ENCODE results near the gene MEIS1.

Gene MEIS1

GRCh38 chr2:66535574-66536289 is 100.8 kb downstream of the MEIS1 start:
- no peak for DNase-seq (ENCODE audit: low read depth)

DNA sequence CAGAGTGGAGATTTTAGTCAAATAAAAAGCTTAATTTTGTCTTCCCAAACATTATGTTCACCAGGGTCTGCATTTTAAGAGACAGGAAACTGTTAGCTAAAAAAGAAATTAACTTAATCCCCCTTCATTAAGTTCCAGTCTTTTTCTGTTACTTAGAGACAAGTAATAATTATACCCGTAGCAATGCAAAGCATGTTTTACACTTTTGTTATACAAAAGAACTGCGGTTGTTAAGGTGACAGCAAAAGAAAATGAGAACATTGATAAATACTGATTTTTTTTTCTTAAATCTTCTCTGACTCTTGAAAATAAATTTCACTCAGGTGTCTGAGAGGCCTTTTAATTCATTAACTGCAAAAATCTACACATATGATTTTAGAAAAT is 101.4 kb downstream of the MEIS1 start:
- no peak for DNase-seq (ENCODE audit: low read depth)

- DNase-seq (ENCODE audit: low read depth), result no peak
These were observed 102.1 kb downstream of the MEIS1 start for GRCh38 chr2:66536997-66537396.

DNA sequence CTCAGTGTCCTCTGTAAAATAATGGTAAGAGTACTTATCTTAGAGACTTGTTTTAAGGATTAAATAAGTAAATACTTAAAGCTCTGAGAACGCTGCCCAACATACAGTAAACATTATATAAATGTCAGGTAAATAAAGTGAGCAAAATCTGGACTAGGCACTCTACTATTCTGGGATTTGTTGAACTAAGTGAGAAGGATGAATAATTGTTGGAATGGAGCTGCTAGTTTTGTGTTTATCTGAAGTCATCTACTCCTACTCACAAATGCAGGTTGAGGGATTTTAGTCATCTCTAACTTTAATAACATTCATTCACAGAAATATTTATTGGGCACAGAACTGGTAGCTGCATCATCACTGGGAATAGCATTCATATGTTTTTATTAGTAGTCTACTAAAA is 103.4 kb downstream of the MEIS1 start:
- DNase-seq (ENCODE audit: low read depth), result no peak

DNA sequence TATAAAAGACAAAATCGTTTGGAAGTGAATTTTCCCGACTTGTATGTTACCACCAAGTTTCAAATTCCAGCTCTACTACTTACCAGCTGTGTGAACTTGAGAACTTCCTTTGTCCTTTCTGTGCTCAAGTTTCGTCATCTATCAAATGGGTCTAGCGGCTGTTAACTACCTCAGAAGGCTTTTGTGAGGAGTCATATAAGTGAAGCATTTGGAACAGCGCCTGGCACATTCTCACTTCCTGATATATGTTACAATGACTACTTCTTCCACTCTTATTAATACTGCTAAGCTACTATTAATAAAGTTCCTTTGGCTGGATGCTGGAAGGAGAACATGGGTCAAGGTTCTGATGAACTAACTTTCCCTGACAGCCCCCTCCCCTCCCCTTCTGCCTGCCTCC is 104.5 kb downstream of the MEIS1 start:
- DNase-seq (ENCODE audit: low read depth), result no peak

- no peak for DNase-seq (ENCODE audit: low read depth)
These were observed 106.7 kb downstream of the MEIS1 start for GRCh38 chr2:66541646-66542045.

- DNase-seq (ENCODE audit: low read depth), result no peak
These were observed 108.4 kb downstream of the MEIS1 start for GRCh38 chr2:66543257-66543767.

DNA sequence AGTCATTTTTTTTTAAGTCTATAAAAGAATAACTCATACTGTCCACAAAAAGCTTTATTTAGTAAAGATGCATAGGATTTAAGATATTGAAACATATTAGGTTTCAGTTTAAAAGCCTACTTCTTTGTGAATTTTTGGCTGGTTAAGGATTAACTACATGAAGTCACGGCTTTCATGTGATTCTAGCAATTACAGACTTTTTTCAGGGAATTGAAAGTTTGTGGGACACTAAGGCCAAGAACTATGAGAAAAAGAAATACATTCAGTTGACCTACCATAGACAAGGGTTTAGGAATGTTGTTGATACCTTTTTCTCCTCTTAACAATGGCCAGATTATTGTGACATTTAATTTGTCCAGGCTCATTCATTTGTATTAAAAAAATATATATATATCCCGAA is 109.3 kb downstream of the MEIS1 start:
- DNase-seq (ENCODE audit: low read depth), result no peak

GRCh38 chr2:66545258-66545657 is 110.3 kb downstream of the MEIS1 start:
- no peak for DNase-seq (ENCODE audit: low read depth)

DNA sequence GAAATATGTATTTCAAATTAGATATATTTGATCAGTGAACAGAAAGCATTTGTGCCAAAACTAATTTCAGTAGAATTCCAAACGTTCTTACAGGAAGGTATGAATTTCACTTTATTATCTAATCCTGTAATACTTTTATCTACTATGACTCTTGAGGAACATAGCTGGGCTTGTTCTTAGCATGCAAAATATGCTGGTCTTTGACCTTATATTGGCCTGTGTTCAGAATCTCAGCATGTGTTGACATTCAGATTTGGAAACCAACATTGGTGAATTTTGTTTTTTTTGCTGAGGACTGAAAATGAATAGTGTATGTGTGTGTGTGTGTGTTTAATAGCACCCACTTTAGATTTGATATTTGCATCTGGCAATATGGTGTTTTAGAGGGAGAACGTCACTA is 112.2 kb downstream of the MEIS1 start:
- no peak for DNase-seq (ENCODE audit: low read depth)

- DNase-seq (ENCODE audit: low read depth), result no peak
These were observed 113.0 kb downstream of the MEIS1 start for GRCh38 chr2:66547887-66548286.

GRCh38 chr2:66548422-66548821 is 113.5 kb downstream of the MEIS1 start:
- no peak for DNase-seq (ENCODE audit: low read depth)

DNA sequence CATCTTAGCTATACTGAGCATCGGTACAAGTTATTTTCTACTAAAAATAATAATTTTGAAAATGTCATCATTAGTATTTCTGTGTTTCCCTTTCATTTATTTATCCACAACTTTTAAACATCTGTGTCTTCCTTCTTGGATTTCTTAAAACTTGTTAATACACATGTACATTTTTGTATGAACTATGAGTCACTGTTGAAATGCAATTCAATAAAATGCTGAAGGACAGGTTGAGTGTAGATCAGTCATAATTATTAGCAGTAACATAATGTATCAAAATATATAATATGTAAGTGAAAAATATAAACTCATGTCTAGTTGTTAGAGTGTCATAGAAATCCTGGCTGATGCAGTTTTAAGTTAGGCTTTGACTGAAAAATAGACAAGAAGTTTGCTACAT is 115.9 kb downstream of the MEIS1 start:
- DNase-seq (ENCODE audit: low read depth), result no peak

GRCh38 chr2:66553370-66553769 is 118.4 kb downstream of the MEIS1 start:
- no peak for DNase-seq (ENCODE audit: low read depth)

DNA sequence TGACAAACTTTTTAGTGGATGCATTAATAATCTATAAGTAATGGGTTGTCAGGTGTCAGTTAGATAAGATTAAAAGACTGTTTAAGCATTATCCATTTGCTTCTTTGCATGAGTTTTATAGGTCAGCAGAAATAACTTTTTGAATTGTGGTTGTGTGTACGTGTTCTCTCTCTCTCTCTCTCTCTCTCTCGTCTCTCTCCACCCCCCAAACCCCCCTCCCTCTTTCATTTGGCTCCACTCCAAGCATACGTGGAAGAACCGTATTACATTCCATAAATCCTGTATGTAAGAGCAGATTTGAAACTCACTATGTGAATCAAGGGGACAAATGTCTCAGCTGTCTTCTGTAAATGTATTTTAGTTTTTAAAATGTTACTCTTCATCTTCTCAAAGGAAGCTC is 120.2 kb downstream of the MEIS1 start:
- DNase-seq (ENCODE audit: low read depth), result no peak

- DNase-seq (ENCODE audit: low read depth), result no peak
These were observed 120.8 kb downstream of the MEIS1 start for GRCh38 chr2:66555501-66556324.

- no peak for DNase-seq (ENCODE audit: low read depth)
These were observed 124.7 kb downstream of the MEIS1 start for GRCh38 chr2:66559672-66560071.

DNA sequence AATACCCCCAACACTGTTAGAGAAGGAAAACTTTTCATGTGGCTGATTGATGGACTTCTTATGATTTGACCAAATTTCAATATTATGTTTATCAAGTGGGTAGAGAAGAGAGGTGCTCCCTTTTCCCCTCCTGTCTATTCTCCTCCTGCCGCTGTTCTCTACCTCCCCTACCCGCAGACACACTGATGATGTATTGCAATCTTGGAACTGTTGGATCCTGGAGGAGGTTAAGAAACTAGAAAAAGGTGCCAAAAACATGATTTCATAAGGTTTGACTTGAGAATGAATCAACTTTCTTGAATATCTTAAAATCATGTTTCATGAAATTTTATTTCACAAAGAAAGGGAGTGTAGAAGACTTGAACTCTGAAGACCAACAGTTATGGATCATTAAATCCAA is 125.8 kb downstream of the MEIS1 start:
- no peak for DNase-seq (ENCODE audit: low read depth)

GRCh38 chr2:66561645-66562303 is 126.8 kb downstream of the MEIS1 start:
- DNase-seq (ENCODE audit: low read depth), result no peak

GRCh38 chr2:66562304-66562685 is 127.4 kb downstream of the MEIS1 start:
- DNase-seq (ENCODE audit: low read depth), result no peak

DNA sequence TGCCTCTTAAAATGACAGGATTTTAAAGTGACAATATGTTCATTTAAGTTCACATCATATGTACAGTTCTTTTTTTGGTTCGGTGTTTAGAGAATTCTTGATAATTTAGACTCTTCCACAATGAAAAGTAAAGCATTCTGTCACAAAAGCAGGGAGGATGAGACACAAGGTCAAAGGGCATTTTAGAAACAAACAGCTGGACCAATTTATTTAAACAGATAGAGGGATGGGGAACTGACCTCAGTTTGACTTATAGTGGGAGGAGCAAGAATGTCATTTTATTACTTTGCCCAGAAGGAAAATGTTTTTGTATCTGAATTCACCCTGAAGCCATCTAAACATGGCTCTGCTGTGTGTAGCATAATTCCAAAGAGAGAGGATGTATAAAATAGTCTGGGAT is 128.5 kb downstream of the MEIS1 start:
- DNase-seq (ENCODE audit: low read depth), result no peak

GRCh38 chr2:66565291-66565690 is 130.4 kb downstream of the MEIS1 start:
- no peak for DNase-seq (ENCODE audit: low read depth)

Measured in stimulated activated CD8-positive, alpha-beta memory T cell treated with anti-CD3 and anti-CD28 coated beads, Interleukin-7, amount 100 ng/mL, for 24 hours (primary cell).